DND-41 (cell line): ENCODE measurements around the gene RUVBL2.
A peak's percentile ranks its signal among the peaks of the same experiment; 100 is the strongest.

Source experiments
- ATAC-seq: fragments of 200-7000 bp; cut with Tn5 transposase; 3 replicates; pipeline ENCODE4 v1.9.1; 2021; ENCODE audit warnings: low read depth; ENCODE audit not compliant: insufficient read depth
- DNase-seq: peaks from one replicate; pipeline ENCODE4 v3.0.0-alpha.2; 2020
- H2AFZ ChIP-seq: 2 replicates; pipeline ENCODE4 v1.6.0; 2012; ENCODE audit warnings: low read depth, low read length
- H3K27ac ChIP-seq: 2 replicates; pipeline ENCODE4 v1.5.1; 2012; ENCODE audit warnings: low read length, inconsistent platforms
- H3K27me3 ChIP-seq: fragments of 200-600 bp; sonication (generic); 2 replicates; pipeline ENCODE4 v1.6.0; 2012; ENCODE audit warnings: low read length, mild to moderate bottlenecking, inconsistent platforms; ENCODE audit not compliant: insufficient read depth, poor library complexity
- H3K36me3 ChIP-seq: 2 replicates; pipeline ENCODE4 v1.5.1; 2012; ENCODE audit warnings: low read length, inconsistent platforms; ENCODE audit not compliant: insufficient read depth
- H3K4me1 ChIP-seq: 2 replicates; pipeline ENCODE4 v1.5.1; 2012; ENCODE audit warnings: mild to moderate bottlenecking, low read length; ENCODE audit not compliant: insufficient read depth
- H3K4me2 ChIP-seq: 2 replicates; pipeline ENCODE4 v1.6.0; 2012; ENCODE audit warnings: mild to moderate bottlenecking, moderate library complexity, low read length, inconsistent platforms; ENCODE audit not compliant: insufficient read depth
- H3K4me3 ChIP-seq, 2 experiments: fragments of 200-600 bp in 1 of 2; shearing (Covaris generic) in 1 of 2; 2 replicates each; pipeline ENCODE4 v1.5.1; 2012 to 2016; ENCODE audit warnings: inconsistent platforms in 2 of 2, low read length in 2 of 2, mild to moderate bottlenecking in 2 of 2, low read depth in 1 of 2, moderate library complexity in 1 of 2
- H3K79me2 ChIP-seq: 2 replicates; pipeline ENCODE4 v1.6.0; 2012; ENCODE audit warnings: low read length, inconsistent platforms; ENCODE audit not compliant: insufficient read depth
- H3K9ac ChIP-seq: 2 replicates; pipeline ENCODE4 v1.6.0; 2012; ENCODE audit warnings: low read depth, mild to moderate bottlenecking, inconsistent platforms, low read length, moderate library complexity
- H3K9me3 ChIP-seq: 2 replicates; pipeline ENCODE4 v1.5.1; 2012; ENCODE audit warnings: low read length, moderate library complexity, mild to moderate bottlenecking, inconsistent platforms; ENCODE audit not compliant: insufficient read depth, severe bottlenecking
- H4K20me1 ChIP-seq: 2 replicates; pipeline ENCODE4 v1.6.0; 2012; ENCODE audit warnings: low read length; ENCODE audit not compliant: insufficient read depth
- CTCF ChIP-seq: IDR thresholded peaks from 2 replicates; pipeline ENCODE4 v1.5.1; 2012; ENCODE audit warnings: borderline replicate concordance, low read length, moderate library complexity, mild to moderate bottlenecking; ENCODE audit not compliant: poor library complexity, severe bottlenecking; ENCODE audit errors: extremely low read depth
- EZH2 ChIP-seq: IDR thresholded peaks from 3 replicates; pipeline ENCODE4 v1.6.1; 2012; ENCODE audit warnings: borderline replicate concordance, low read depth, mild to moderate bottlenecking, moderate library complexity, low read length, inconsistent platforms; ENCODE audit not compliant: severe bottlenecking

The RUVBL2 gene

GRCh38 chr19:48999481-49000325, 6.0 kb downstream of the RUVBL2 start:
- peaks cover 57% of the 10 kb centered on the region for H3K79me2 ChIP-seq
- H3K4me1 ChIP-seq: peaks cover 17% of the 10 kb centered on the region
- no peak overlapping the region for H3K4me3 ChIP-seq
- no peak overlapping the region for H3K27ac ChIP-seq
- ATAC-seq (peak; percentile 80), DNase-seq (peak; percentile 62)
- H3K27me3 ChIP-seq: no peaks in the 10 kb centered on the region
- no peak overlapping the region for H3K4me2 ChIP-seq
- H3K9ac ChIP-seq: no peak overlapping the region
- TF ChIP-seq CTCF: peak; percentile 77
- no peak for TF ChIP-seq EZH2
- H4K20me1 ChIP-seq: peaks cover 34% of the 10 kb centered on the region
- H3K9me3 ChIP-seq: no peaks in the 10 kb centered on the region
- peaks cover 61% of the 10 kb centered on the region for H3K36me3 ChIP-seq
- no peak overlapping the region for H2AFZ ChIP-seq

- H3K27ac ChIP-seq: no peak overlapping the region
- H3K9me3 ChIP-seq: no peaks in the 10 kb centered on the region
- no peak overlapping the region for H3K9ac ChIP-seq
- no peak for DNase-seq
- H4K20me1 ChIP-seq: peaks cover 15% of the 10 kb centered on the region
- TF ChIP-seq CTCF (no peak), EZH2 (no peak)
- no peaks in the 10 kb centered on the region for H3K27me3 ChIP-seq
- peaks cover 80% of the 10 kb centered on the region for H3K36me3 ChIP-seq
- H3K4me1 ChIP-seq: no peaks in the 10 kb centered on the region
- no peak overlapping the region for H3K4me3 ChIP-seq
- ATAC-seq: no peak
- H3K79me2 ChIP-seq: peaks cover 14% of the 10 kb centered on the region
- no peak overlapping the region for H3K4me2 ChIP-seq
- H2AFZ ChIP-seq: no peak overlapping the region
These were observed 10.4 kb downstream of the RUVBL2 start for GRCh38 chr19:49004133-49004532.

- ATAC-seq: no peak
- peaks cover 9% of the 10 kb centered on the region for H4K20me1 ChIP-seq
- no peaks in the 10 kb centered on the region for H3K4me1 ChIP-seq
- TF ChIP-seq EZH2: no peak
- no peak for TF ChIP-seq CTCF
- H3K4me2 ChIP-seq: no peak overlapping the region
- H3K4me3 ChIP-seq: no peak overlapping the region
- H3K27me3 ChIP-seq: no peaks in the 10 kb centered on the region
- no peak overlapping the region for H2AFZ ChIP-seq
- H3K79me2 ChIP-seq: peaks cover 4% of the 10 kb centered on the region; the same call in 1 of the 2 replicates
- no peaks in the 10 kb centered on the region for H3K9me3 ChIP-seq
- no peak overlapping the region for H3K27ac ChIP-seq
- no peak for DNase-seq
- peaks cover 79% of the 10 kb centered on the region for H3K36me3 ChIP-seq
- no peak overlapping the region for H3K9ac ChIP-seq
These were observed 11.4 kb downstream of the RUVBL2 start for GRCh38 chr19:49004964-49005614.
